HG03354 (cell line): Measurements from ENCODE around the gene POLD4.

Experiments
- ATAC-seq: cut with Tn5 transposase; IDR thresholded peaks from one replicate; pipeline ENCODE4 v1.9.1; 2021; ENCODE audit warnings: mild to moderate bottlenecking; ENCODE audit not compliant: unreplicated experiment, poor library complexity, severe bottlenecking

Gene POLD4

GRCh38 chr11:67390947-67391303 is 37.6 kb upstream of the POLD4 start:
- ATAC-seq = no peak

DNA sequence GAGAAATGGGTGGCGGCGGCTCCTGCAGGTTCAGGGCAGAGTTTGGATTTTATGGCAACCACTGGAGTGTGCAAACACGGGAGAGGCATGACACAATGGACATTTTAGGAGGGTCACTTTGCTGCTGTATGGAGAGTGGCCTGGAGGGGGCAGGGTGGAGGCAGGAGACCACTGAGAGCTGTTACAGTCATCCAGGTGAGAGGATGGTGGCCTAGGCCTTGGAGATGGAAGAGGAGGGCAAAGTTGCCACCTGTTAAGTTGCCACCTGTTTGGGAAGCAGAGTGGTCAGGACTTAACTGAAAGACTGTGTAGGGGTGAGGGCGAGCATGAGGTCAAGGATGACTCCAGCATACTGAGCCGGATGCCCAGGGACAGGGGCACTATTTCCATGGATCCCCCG is 36.1 kb upstream of the POLD4 start:
- no peak for ATAC-seq

DNA sequence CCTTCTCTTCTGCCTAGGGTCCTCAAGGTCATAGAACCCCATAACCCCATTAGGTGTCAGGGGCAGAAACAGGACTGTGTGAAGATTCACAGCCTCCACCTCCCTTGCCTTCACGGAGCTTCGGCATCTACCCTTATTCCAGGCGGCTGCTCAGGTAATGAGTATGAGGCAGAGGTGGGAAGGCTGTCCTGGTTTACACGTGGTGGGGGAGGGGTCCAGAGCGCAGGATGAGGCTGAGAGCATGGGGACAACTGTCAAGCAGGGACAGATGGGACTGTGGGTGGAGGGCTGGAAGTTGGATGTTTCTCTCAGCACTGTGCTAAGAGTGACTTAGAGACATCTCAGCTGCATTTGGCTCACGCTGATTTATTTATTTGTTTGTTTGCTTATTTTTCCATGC is 34.2 kb upstream of the POLD4 start:
- no peak for ATAC-seq

DNA sequence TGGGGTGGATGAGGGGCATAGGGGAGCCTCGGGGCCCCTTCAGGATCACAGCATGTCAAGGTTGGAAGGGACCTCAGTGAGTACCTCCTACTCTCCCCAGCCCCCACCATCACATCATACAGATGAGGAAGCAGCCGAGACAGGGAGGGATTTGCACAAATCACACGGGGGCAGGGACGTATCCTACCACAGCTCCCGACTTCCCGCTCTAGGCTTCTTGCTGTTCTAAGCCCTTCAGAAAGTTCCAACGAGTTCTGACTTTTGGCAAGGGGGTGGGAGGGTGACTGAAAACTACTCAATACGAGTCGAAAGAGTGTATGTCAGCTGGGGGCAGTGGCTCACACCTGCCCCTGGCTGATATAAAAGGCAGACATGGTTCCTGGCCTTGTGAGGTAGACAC is 33.7 kb upstream of the POLD4 start:
- no peak for ATAC-seq

DNA sequence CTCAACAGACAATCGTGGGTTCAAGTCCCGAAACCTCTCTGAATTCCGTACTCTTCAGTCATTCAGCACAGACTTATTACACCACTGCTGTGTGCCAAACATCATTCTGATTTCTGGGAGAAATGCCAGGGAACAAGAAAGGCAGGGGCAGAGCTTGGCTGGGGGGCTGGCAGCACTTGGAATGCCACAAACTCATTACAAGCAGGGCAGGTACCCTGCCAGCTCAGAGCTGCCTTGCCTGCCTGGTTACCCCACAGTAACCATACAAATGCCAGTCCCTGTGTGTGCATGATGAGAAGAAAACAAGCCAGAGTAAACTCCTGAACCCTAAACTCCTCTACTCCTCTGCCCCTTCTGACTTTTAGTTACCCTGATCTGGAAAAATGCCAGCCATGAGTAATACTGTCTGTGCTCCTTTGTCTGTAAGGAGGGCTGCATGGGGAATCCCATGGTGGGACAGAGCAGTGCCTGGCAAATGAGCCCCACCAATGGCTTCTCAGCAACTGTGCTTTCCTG is 31.6 kb upstream of the POLD4 start:
- ATAC-seq = no peak

- peak; percentile 64 for ATAC-seq
Observed at GRCh38 chr11:67382276-67383136, 29.2 kb upstream of the POLD4 start.

- no peak for ATAC-seq
Observed at GRCh38 chr11:67381244-67381972, 28.1 kb upstream of the POLD4 start.

DNA sequence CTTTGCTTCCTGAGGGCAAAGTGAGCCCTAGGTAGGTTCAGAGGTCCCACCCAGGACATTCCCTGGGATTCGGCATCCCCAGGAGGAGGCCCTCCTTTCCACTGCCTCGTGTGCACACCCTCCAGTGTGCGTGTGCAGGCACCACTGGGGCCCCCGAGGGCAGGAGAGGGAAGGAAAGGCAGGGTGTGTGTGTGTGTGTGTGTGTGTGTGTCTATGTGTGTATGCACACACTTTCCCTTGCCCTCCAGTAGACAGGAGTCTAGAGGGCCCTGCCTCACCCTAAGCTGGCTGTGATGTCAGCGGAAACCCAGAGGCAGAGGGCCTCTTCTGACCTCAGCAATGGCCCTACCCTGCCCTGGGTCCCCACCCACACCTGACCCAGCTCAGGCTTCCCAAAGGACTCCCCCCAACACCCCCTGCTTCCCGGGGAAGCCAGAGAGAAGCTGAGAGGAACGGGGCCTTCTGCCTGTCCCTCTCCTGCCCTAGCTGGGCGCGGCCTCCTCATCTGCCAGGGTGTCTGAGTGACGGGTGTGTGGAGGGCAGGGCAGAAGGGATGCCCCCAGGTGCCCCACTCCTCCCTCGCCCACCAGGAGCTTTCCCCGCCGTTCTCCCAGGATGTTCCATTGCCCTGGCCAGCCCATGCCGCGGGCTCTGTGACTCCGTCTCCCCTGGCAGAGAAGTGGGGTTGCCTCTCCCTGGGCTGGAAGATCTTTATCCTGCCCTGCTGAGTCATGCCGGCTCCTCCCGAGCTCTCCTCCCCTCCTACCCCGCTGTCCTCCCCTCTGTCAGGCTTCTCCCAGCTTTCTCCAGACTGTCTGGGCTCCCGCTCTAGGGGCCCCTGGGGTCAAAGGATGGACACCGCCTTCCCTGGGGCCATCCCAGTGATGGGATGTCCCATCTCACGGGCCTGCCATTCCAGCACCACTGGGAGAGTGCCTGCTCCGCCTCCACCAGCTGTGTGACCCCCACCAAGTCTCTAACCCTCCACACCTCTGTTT is 26.0 kb upstream of the POLD4 start:
- ATAC-seq = no peak

- ATAC-seq = no peak
Observed at GRCh38 chr11:67378544-67378943, 25.2 kb upstream of the POLD4 start.

DNA sequence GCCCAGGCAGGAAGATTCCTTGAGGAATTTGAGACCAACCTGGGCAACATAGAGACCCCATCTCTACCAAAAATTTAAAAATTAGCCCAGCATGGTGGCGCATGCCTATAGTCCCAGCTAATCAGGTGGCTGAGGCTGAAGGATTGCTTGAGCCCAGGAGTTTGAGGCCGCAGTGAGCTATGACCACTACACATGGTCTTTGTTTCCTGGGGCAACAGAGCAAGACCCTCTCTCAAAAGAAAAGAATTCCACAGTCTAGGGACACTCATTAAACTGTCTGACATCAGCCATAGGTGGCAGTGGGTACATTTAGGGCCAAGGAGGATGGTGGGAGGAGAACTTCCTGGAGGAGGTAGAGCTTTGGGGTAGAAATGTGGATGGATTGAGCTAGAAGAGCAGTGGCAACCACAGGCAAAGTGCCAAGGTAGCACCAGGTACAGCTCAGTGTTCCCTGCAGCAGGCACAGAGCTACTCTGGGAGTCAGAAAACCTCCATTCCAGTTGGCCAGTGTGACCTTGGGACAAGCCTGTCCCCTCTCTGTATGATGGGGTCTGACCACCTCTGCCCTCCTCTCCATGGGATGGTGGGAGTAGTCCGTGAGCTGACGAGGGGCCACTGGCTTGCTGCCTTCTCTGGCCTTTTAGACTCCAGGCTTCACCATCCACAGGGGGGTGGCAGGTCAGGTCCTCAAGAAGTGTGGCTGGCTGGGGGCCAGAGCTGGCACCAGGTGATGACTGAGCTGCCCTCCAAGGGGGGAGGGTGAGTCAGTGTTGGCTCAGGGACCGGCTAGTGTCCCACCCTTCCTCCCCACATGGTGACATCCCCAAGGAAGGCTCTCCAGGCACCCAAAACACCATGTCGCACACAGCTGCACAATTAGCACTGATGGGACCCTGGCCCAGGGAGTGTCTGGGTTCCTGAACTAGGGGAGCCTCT is 23.8 kb upstream of the POLD4 start:
- no peak for ATAC-seq

- no peak for ATAC-seq
Observed at GRCh38 chr11:67376063-67376820, 22.9 kb upstream of the POLD4 start.

DNA sequence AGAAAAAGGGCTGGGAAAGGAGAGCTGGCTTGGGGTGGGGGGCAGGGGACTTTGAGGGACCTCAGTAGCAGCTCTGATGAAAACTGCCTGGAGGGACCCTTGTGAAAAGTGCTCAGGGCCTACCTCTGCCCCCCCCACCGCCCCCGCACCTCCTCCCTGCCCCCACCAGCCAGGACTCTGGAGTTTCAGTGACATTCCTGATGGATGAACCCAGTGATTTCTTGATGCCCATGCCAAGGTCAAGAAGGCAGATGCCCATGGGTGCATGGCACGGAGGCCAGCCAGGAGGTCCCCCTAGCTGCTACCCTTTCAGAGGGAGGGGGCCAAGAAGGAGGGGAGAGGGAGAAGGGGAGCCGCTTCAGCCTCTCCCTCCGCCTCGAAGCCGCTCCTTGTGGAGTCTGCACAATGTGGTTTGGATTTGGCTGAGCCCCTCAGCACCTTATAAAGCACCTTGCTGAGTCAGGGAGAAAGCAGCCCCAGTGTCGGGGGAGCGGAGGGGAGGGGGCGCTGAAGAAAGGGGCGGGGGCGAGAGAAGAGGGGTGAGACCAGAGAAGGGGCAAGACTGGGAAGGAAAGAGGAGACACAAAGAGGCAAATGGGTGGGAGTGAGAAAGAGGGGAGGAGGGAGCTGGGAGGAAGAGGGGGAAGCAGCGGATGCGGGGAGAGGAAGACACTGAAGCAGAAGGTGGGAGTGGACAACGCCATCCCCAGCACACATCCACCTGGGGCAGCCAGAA is 22.1 kb upstream of the POLD4 start:
- no peak for ATAC-seq

DNA sequence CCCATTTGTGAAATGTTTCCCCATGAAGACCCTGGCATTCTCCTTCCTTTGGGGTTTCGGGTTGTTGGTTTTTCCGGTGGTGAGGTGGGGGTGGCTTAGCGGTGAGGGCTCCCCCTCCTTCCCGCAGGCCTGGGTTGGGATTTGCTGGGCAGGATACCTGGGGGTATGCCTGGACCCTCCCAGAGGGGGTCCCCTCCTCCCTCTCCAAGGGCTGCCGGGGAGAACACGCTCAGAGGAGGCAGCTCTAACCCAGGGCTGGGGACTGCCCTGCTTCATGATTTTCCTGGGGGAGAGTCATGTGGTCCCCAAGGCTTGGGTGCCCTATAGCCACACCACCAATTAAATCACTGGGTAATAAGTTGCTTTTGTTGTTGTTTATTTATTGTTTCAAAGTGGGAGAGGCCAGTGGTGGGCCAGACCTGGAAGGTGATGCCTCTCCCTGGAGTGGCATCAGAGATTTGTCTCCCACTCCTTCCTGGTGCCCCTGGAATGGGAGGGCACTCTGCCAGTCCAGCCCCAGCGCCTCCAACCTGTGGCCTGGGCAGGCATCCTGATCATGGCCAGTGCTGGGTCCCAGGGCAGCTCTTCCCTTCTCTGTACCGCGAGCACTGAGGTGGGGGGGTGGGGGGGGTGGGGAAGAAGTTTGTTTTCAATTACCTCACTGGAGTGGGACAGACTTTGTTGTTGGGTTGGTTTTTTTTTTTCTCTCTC is 21.4 kb upstream of the POLD4 start:
- no peak for ATAC-seq

DNA sequence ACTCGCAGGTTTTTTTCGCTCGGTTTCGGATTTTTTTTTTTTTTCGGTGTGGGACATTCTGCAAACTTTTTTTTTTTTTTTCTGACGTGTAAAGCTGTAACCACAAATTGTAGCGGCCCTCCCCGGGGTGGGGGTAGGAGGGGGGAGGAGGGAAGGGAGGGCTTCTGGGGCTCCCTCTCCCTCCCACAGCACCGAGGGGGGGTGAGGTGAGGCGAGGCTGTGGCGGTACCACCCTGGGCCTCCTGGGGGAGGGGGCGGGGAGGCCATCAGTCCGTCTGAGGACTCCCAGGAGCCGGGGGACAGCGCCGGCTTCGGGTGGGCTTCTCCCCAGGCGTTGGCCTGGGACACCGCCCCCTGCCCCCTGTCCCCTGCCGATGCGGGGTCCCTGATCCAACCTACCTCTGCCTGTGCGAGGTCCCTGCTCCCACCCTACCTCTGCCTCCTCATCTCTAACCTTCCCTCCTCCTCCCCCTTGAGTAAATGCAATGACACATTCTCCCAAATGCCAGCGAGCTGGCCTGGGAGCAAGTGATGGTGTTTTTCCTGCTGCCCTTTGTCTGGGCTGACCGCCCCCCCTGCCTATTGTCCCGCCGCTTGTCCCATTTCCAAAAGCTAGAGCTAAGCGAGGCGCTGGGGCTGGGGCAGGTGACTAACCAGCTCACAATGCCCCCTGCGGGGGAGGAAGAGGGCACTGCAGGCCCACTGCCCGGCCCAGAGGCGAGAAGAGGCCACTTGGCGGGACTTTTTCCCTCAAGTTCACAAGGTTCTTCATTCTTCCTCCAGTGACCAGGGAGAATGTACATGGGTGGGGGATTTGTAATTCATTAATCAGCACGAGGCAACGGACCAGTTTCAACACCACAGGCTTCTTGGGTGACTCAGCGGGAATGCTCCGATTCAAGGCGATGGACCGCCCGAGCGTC is 20.6 kb upstream of the POLD4 start:
- peak; percentile 34 for ATAC-seq

DNA sequence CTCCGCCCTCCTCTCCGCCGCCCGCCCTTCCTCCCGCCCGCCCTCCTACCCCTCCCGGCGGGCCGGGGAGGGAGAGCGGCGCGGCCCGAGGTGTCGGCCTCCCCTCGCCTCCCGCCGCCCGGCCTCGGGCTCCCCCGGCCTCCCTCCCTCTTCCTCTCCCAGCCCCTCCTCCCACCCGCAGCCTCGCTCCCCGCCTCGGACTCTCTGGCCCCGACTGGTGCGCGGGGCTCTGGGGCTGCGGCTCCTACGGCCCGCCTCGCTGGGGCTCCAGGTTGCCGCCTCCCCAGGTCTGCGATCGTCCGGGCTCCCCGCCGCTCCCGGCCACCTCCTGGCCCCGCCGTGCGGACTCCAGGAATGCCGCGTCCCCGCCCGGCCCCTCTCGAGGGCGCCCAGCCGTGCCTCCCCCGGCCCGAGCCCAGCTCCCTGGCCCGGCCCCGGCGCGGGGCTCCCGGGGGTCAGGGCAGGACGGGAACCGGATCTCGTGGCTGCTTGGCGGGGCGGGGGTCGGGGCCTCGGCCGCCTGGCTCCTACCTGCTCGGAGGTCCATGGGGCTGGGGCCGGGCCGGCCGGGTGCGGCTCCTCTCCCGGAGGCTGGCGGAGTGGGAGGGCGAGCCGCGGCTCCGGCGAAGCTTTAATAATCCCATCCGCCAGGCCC is 19.8 kb upstream of the POLD4 start, which contains the start of gene CLCF1:
CLCF1 (minus strand) TSS at position 606 of the 655 bp plus-strand sequence; CDS start at position 547, 59 bp downstream.
- ATAC-seq = peak; percentile 18
